HCT116 (cell line): ENCODE measurements around the gene IRS1.

ENCODE experiments used
- ATF3 ChIP-seq: IDR thresholded peaks from 2 replicates; pipeline ENCODE4 v1.6.1; 2012
- CBX3 ChIP-seq: IDR thresholded peaks from 2 replicates; pipeline ENCODE4 v1.6.1; 2012; ENCODE audit warnings: low read depth
- CEBPB ChIP-seq: IDR thresholded peaks from 2 replicates; pipeline ENCODE4 v1.6.1; 2012; ENCODE audit warnings: low read depth
- CTCF ChIP-seq, 3 experiments: fragments of 200-600 bp in 1 of 3; sonication (generic) in 1 of 3; IDR thresholded peaks in 2 of 3; conservative IDR thresholded peaks in 1 of 3; 2 replicates each; pipeline ENCODE4 v1.5.1; 2012 to 2017; ENCODE audit warnings: low read depth in 2 of 3, low read length in 2 of 3, antibody characterized with exemption in 1 of 3, borderline replicate concordance in 1 of 3, control low read depth in 1 of 3, mild to moderate bottlenecking in 1 of 3, mixed read lengths in 1 of 3, mixed run types in 1 of 3, moderate library complexity in 1 of 3; ENCODE audit not compliant: insufficient read depth in 1 of 3
- EZH2phosphoT487 ChIP-seq: fragments of 200-600 bp; IDR thresholded peaks from 2 replicates; pipeline ENCODE4 v1.6.1; 2018; ENCODE audit warnings: antibody characterized with exemption, borderline replicate concordance
- MAX ChIP-seq: IDR thresholded peaks from 2 replicates; pipeline ENCODE4 v1.6.1; 2012
- POLR2A ChIP-seq: IDR thresholded peaks from 2 replicates; pipeline ENCODE4 v1.7.0; 2011; ENCODE audit warnings: borderline replicate concordance; ENCODE audit not compliant: insufficient read depth, insufficient read length; ENCODE audit errors: extremely low read depth
- POLR2AphosphoS5 ChIP-seq: IDR thresholded peaks from 2 replicates; pipeline ENCODE4 v1.6.1; 2011; ENCODE audit warnings: mild to moderate bottlenecking, low read depth, low read length, moderate library complexity
- RAD21 ChIP-seq: IDR thresholded peaks from 2 replicates; pipeline ENCODE4 v1.6.1; 2012; ENCODE audit warnings: low read depth, mild to moderate bottlenecking
- REST ChIP-seq: IDR thresholded peaks from 2 replicates; pipeline ENCODE4 v1.6.1; 2012; ENCODE audit warnings: low read depth
- SRF ChIP-seq: IDR thresholded peaks from 2 replicates; pipeline ENCODE4 v1.6.1; 2012; ENCODE audit warnings: low read depth
- TCF7L2 ChIP-seq: IDR thresholded peaks from 2 replicates; pipeline ENCODE4 v1.7.0; 2011; ENCODE audit warnings: borderline replicate concordance, inconsistent platforms; ENCODE audit not compliant: insufficient read depth, insufficient read length; ENCODE audit errors: extremely low read depth
- ZNF274 ChIP-seq: fragments of 200-500 bp; sonication (Bioruptor generic); IDR thresholded peaks from 2 replicates; pipeline ENCODE4 v1.6.1; 2014; ENCODE audit warnings: mild to moderate bottlenecking, low read depth, low read length, inconsistent platforms

GRCh38 chr2:226721541-226721940 is 78.1 kb downstream of the IRS1 start:
- TF ChIP-seq CEBPB: no peak
- no peak for TF ChIP-seq POLR2A
- TF ChIP-seq CTCF (IDR thresholded peaks at IDR 0.05 in 2 of 3, conservative IDR thresholded peaks at IDR 0.05 in 1 of 3; ENCODE audit: borderline replicate concordance in 1 of 3, insufficient read depth in 1 of 3, low read depth in 2 of 3, low read length in 2 of 3): no peak
- no peak for TF ChIP-seq POLR2AphosphoS5
- TF ChIP-seq TCF7L2: no peak
- no peak for TF ChIP-seq RAD21
- no peak for TF ChIP-seq ATF3
- no peak for TF ChIP-seq REST
- TF ChIP-seq CBX3: no peak
- no peak for TF ChIP-seq EZH2phosphoT487
- TF ChIP-seq SRF: no peak
- no peak for TF ChIP-seq ZNF274
- TF ChIP-seq MAX: no peak
